HL-60/S4 treated with phorbol 12-myristate 13-acetate at 8.2 ng/mL for 4 days and 3 days (cell line): ENCODE measurements around the gene TSPAN8.
"Not testable (repeated sequence)": the region's sequence is repeated elsewhere in the genome, so short reads cannot be mapped to it uniquely, and the experiment has no call there.

ENCODE experiments used
- in situ Hi-C: fragments of 300-500 bp; cut with MboI; formaldehyde crosslinking; loops from 2 replicates; pipeline ENCODE4 v1.15.0; 2022; ENCODE audit warnings: low sequenced_read_pairs

Gene TSPAN8

DNA sequence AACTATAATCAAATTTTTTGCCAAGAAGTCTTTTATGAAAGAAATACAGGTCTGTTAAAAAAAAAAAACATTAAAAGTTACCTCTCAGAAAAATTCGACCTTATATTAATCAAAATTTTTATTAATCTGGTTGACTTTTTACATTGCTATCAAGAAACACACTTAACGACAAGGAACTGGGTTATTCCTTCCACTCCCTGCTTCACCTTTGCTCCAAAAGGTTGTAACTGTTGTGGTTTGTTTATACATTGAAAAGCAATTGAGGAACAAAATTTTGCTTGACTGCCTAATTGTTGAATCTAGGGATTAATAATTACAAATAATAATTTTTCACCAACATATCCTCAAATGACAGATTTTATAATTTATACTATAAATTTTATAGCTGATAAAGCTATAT is 28.4 kb downstream of the TSPAN8 start:
- in situ Hi-C loops = no loop called here

DNA sequence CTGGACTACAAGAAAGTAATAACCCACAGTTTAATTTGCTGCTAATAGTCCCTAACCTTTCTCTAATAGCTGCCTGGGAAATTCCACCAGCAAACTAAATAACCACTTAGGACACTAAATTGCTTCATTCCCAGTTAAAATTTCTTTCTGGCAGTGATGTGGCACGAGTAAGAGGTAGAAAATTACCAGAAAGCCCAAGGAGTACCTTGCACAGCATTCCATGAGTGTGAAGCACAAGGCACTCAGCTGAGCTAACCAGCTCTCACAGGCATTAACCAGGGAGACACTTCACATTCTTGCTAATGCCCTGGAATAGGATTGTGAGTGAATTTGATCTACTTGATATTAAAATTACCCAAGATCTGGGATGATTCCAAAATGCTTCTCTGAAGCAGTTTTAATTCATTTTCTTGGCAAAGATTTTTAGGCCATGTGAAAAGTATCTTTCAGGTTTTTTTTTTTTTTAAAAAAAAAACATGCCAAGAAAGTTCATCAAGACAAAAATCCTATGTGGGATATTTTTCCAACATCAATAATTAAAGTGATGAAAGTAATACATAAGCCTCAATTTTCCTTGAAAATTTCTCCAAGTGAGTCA is 29.5 kb downstream of the TSPAN8 start:
- in situ Hi-C loops = no loop called here

DNA sequence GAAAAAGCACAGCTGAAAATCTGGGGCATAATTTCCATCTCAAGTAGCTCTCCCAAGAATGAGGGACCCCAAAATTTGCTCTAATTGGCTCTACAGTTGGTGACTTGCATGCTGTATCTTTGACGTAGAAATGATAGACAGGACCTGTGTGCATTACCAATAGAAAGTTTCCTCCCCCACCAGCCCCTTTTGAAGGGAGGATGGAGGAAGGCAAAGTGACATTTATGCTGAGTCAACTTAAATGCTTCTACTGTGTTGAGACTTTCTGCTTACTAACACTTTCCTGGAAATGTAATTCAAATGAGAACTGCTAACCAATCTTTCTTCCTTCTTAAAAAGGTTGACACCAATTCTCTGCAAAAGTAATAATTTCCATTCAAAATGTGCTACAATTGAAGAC is 31.9 kb downstream of the TSPAN8 start:
- in situ Hi-C loops = no loop called here

DNA sequence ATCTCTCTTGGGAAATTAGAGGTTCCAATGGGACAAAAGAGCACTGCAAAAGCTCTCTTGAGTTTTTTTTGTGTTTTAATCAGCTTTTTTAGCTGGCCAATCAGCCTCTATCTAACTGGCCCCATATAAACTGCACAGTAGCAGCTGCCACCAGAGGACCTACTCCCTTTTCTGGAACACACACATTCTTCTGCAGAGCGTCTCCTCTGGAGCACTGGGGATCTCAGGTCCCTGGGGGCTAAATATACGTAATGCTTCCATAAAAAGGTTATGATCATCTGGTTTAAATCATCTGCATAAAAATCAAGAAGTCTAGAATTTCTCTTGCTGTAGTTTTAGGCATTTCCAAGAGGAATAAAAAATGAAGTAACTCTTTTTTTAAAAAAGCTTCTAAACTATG is 32.3 kb downstream of the TSPAN8 start:
- in situ Hi-C loops = no loop called here

DNA sequence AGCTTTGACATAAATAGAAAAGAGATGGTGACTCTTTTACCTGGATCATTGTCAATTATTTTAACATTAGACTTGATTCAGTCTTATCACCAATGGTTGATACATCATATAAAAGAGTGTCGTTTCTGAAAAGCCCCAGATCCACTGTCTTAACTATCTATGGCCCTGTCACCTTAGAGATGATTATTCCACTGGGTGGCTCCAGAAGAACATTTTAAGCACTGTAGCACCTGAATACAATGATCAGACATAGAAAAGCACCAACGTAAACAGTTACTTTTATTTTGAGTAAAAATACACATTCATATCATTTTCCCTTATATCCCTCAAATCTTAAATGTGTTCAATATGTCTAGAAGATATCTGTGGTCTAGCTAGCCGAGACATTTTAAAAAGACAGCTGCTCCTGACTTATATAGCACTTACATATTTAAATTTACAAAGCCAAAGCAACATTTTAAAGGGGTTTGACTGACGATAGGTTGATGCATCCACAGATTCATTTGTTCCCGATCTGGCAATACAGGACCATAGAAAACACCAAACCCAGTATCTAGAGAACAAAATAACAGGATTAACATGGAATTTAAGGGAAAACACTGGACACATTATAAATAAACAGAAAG is 32.9 kb downstream of the TSPAN8 start:
- in situ Hi-C loops = no loop called here

DNA sequence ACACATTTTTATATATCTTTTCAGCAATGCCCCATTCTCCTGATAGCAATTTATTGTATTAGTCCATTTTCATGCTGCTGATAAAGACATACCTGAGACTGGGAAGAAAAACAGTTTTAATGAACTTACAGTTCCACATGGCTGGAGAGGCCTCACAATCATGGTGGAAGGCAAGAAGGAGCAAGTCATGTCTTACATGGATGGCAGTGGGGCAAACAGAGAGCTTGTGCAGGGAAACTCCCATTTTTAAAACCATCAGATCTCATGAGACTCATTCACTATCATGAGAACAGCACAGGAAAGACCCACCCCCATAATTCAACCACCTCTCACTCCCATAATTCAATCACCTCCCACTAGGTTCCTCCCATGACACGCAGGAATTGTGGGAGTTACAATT is 44.7 kb downstream of the TSPAN8 start:
- in situ Hi-C loops = not testable (repeated sequence)

DNA sequence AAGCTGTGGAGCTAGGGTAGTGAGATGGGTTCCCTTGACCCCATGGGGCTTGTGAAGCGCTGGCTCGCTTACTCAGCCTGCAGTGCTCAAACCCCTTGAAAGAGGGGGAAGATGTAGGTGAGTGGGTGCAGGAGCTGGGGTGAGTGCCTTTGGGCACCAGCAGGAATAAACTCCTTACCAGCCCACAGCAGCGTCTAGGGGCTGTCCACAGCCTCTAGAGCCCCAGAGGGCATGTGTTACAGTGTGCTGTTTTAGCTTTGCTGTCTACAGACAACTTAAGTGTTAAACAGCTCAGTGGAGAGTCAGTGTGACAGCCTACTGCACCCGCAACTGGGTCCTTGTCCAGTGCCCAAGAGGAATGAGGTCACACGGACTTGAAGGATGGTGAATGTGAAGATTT is 48.0 kb downstream of the TSPAN8 start:
- in situ Hi-C loops = no loop called here

- in situ Hi-C loops = no loop called here
These were observed 49.4 kb downstream of the TSPAN8 start for GRCh38 chr12:71108355-71108754.

DNA sequence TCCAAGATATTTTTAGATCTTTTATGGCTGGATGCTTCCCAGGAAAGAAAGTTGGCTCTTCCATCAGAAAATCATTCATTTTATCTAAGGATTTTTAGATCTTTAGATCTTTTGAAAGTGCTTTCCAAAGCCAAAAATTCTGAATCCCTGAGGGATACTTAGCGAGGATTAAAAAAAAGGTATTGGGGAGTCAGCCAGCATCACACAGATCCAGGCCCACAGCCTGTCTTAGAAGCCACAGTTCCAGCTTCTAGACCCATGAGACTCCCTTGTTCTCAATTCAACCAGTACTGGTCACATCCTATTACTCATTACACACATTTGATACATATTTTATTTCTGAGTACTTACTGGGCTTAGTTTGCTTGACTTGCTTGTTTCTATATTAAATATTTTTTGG is 49.9 kb downstream of the TSPAN8 start:
- in situ Hi-C loops = no loop called here

DNA sequence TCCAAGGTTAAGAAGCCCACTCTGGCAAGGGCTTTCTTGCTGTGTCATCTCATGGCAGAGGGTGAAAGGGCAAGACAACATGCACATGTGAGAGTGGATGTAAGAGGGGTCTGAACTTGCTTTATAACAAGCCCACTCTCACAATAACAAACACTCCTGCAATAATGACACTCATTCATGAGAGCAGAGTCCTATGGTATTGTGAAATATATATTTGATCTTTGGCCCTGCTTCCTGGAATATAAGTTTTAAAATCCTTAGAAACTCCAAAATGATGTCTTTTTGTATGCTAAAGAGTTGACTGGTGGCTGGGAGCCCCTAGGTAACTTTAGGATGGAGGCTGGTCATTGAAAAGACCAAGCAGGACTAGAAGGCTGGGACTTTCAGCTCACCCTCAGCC is 51.8 kb downstream of the TSPAN8 start:
- in situ Hi-C loops = no loop called here

DNA sequence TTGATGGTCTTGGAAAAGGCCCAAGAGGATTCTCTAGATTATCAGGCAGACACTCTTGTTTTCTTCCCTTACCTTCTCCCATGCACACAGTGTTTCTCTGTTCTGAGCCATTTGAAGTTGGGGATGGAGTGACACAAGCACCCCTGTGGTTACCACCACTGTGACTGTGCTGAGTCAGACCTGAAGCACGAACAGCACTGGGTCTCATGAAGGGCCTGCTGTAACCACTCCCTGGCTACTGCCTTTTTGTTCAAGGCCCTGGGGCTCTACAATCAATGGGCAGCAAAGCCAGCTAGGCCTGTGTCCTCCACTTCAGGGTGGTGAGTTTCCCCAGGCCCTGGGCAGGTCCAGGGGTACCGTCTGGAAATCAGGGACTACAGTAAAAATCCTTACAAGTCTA is 65.5 kb downstream of the TSPAN8 start:
- in situ Hi-C loops = no loop called here

DNA sequence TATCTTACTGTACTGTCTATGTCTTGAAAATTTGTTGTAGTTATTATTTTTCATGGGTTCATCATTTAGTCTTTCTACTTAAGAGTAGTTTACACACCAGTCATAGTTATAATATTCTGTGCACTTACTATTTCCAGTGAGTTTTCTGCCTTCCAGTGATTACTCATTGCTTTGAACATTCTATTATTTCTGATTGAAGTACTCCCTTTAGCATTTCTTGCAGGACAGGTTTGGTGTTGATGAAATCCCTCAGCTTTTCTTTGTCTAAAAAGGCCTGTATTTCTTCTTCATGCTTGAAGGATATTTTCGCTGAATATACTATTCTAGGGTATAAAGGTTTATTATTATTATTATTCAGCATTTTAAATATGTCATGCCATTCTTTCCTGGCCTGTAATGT is 66.8 kb downstream of the TSPAN8 start:
- in situ Hi-C loops = no loop called here

DNA sequence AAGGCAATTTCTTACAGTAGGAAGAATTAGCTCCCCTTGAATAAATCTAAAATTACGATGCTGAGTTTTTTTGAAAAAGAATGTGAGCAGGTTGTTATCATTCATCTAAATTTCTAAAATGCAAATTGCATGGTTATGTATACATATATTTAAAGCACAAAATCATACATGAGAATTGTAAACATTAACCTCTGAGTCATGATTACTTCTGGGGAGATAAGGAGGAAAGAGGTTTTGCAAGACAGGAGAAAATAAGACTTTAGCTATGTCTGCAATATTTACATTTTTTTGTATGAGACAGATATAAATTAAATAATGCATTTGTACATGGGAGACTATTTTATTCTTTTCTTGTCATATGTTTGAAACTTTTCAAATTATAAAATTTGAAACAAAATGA is 72.2 kb downstream of the TSPAN8 start:
- in situ Hi-C loops = no loop called here

- in situ Hi-C loops = no loop called here
These were observed 82.1 kb downstream of the TSPAN8 start for GRCh38 chr12:71075743-71076142.
